Sigmoid colon (tissue), 7 donors: Measurements from ENCODE around the gene DNAJC5. TPM values are rescaled to one million over a fixed set of nuclear protein-coding genes. Genes with fewer than 3 reads are reported as not detected.
"Not testable (repeated sequence)": the region's sequence is repeated elsewhere in the genome, so short reads cannot be mapped to it uniquely, and the experiment has no call there.

ENCODE experiments used
- DNase-seq: peaks from one replicate; pipeline ENCODE4 v3.0.0-alpha.2; 2019
- H3K27ac ChIP-seq, 4 donors: fragments of 200-600 bp; sonication (generic); one replicate each; pipeline ENCODE4 v1.5.1; 2016 to 2019; ENCODE audit warnings: mild to moderate bottlenecking in 1 of 4
- H3K27me3 ChIP-seq, 3 donors: fragments of 200-600 bp; sonication (generic); one replicate each; pipeline ENCODE4 v1.5.1; 2019; ENCODE audit warnings: mild to moderate bottlenecking in 1 of 3
- H3K36me3 ChIP-seq, 4 donors: fragments of 200-600 bp; sonication (generic); one replicate each; pipeline ENCODE4 v1.5.1; 2016 to 2019
- H3K4me1 ChIP-seq, 4 donors: fragments of 200-600 bp; sonication (generic); one replicate each; pipeline ENCODE4 v1.5.1; 2017 to 2019
- H3K4me3 ChIP-seq, 4 donors: fragments of 200-600 bp; sonication (generic); one replicate each; pipeline ENCODE4 v1.5.1; 2017 to 2019; ENCODE audit warnings: mild to moderate bottlenecking in 2 of 4, moderate library complexity in 1 of 4
- H3K9me3 ChIP-seq, 4 donors: fragments of 200-600 bp in 3 of 4; sonication (generic) in 3 of 4; one replicate each; pipeline versions ENCODE4 v1.5.1 to v1.6.1; 2013 to 2019
- EP300 ChIP-seq, 4 donors: sonication (generic); formaldehyde crosslinking; IDR thresholded peaks; one replicate each; pipeline ENCODE4 v1.6.1; 2017; ENCODE audit warnings: antibody characterized with exemption in 4 of 4
- POLR2A ChIP-seq, 2 donors: fragments of 450-650 bp; IDR thresholded peaks; one replicate each; pipeline ENCODE4 v1.6.1; 2016; ENCODE audit warnings: antibody characterized with exemption in 2 of 2, mild to moderate bottlenecking in 2 of 2, moderate library complexity in 2 of 2
- POLR2AphosphoS5 ChIP-seq, 4 donors: sonication (generic); formaldehyde crosslinking; IDR thresholded peaks; one replicate each; pipeline ENCODE4 v1.6.1; 2017; ENCODE audit warnings: antibody characterized with exemption in 4 of 4
- WGBS, 2 donors: extraction: QIAGEN DNeasy Blood & Tissue Kit; methylation state at CpG; one replicate each; pipeline ENCODE4 v1.1.7; 2013; 5-methylcytosine and 5-hydroxymethylcytosine counted together
- intact Hi-C: fragments of 100-400 bp; cut with DNase I; formaldehyde crosslinking; loops from one replicate; pipeline ENCODE4 v1.15.1; 2023
- polyA plus RNA-seq, 3 donors: library from polyadenylated mRNA; stranded (reverse); fragments of 200-250 nt; gene quantifications; one replicate each; pipeline ENCODE4 v1.2.3, GENCODE V29; 2013
- total RNA-seq, 4 donors: library from RNA; depleted of rRNA; stranded (reverse); fragments of >200 nt; gene quantifications; one replicate each; pipeline ENCODE4 v1.1.0, GENCODE V29; 2016
- TF ChIP-seq, protein P1 (sequence below), 4 experiments: fragments of 450-650 bp in 3 of 4; fragments of 200-600 bp in 1 of 4; IDR thresholded peaks; one replicate each; pipeline ENCODE4 v1.5.1; 2016 to 2019; ENCODE audit warnings: antibody characterized with exemption in 4 of 4, mild to moderate bottlenecking in 3 of 4, moderate library complexity in 2 of 4
- donor health status: healthy with polysubstance abuse.
- donor health status: Bipolar disorder and iron deficiency.
- donor health status: healthy.

Gene DNAJC5
- total and polyA plus RNA-seq, 7 donors: 21.6 to 62.8 (median 31.4) TPM

DNA sequence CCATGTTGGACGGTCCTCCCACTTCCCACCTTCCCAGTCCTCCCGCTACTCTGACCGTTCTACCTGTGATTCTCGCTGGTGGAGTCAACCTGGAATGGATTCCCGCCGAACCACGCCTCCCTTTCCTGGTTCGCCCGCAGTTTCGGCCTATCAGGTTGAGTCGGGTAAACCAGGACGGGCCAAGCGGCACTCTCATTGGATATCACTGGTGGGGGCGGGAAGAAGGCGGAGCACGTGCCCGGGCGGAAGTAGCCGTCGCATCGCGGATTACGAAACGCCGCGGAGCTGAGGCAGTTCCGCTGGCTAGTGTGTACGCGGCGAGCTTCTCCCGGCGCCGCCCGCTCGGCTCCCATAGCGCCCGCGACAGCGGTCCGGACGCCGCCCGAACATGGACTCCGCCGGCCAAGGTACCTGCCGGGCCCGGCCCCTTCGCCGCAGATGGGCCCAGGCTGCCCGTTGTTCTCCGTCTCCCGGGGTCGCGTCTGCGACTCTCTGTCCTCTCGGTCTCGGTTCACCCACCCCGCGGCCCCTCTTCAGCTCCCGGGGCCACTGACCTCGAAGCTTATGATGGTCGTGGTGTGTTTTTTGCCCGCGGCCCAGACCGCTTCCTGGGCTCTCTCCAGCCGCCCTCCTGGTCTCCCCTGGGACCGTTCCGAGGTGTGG lies 29.8 kb upstream of the DNAJC5 start, which contains the start of gene TPD52L2:
Gene TPD52L2 (plus strand): TSS at position 293 of the 663 bp plus-strand sequence. CDS start 96 bp downstream, at position 389.
- DNase-seq: peak; percentile 99
- intact Hi-C loops: loop anchor here (2.0 to 5.0 kb wide), 3 partner anchors 30 to 78 kb away; partner anchors contain the start of gene DNAJC5
- peak within 1 kb of the TSS; percentile 84 to 96 (median 86) for H3K4me3 ChIP-seq
- peaks cover 9 to 35% (median 15%) of the 10 kb centered on the region in 4 donors for H3K36me3 ChIP-seq
- peak within 1 kb of the TSS; percentile 93 to 98 (median 94) for H3K27ac ChIP-seq
- WGBS, 2 donors: 0% methylated on average over 68 of the region's 68 CpGs
- no peaks in the 10 kb centered on the region for H3K27me3 ChIP-seq
- H3K9me3 ChIP-seq: no peaks in the 10 kb centered on the region
- peaks cover 4 to 44% (median 25%) of the 10 kb centered on the region in 4 donors for H3K4me1 ChIP-seq
- peak; percentile 61 to 83 for TF ChIP-seq POLR2A (IDR thresholded peaks at IDR 0.05)
- TF ChIP-seq EP300 (IDR thresholded peaks at IDR 0.05): peak in 2 of 4 donors; percentile 27 to 37
- TF ChIP-seq, protein P1, sequence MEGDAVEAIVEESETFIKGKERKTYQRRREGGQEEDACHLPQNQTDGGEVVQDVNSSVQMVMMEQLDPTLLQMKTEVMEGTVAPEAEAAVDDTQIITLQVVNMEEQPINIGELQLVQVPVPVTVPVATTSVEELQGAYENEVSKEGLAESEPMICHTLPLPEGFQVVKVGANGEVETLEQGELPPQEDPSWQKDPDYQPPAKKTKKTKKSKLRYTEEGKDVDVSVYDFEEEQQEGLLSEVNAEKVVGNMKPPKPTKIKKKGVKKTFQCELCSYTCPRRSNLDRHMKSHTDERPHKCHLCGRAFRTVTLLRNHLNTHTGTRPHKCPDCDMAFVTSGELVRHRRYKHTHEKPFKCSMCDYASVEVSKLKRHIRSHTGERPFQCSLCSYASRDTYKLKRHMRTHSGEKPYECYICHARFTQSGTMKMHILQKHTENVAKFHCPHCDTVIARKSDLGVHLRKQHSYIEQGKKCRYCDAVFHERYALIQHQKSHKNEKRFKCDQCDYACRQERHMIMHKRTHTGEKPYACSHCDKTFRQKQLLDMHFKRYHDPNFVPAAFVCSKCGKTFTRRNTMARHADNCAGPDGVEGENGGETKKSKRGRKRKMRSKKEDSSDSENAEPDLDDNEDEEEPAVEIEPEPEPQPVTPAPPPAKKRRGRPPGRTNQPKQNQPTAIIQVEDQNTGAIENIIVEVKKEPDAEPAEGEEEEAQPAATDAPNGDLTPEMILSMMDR (IDR thresholded peaks at IDR 0.05): no peak
- peak; percentile 82 to 97 (median 95) for TF ChIP-seq POLR2AphosphoS5 (IDR thresholded peaks at IDR 0.05)

DNA sequence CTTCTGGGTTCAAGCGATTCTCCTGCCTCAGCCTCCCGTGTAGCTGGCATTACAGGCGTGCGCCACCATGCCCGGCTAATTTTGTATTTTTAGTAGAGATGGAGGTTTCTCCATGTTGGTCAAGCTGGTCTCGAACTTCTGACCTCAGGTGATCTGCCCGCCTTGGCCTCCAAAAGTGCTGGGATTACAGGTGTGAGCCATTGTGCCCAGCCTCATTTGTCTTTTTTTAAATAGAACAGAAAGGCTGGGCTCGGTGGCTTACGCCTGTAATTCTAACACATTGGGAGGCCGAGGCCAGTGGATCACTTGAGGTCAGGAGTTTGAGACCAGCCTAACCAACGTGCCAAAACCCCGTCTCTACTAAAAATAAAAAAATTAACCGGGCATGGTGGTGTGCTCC lies 27.9 kb upstream of the DNAJC5 start:
- H3K4me1 ChIP-seq: peaks cover 4 to 44% (median 25%) of the 10 kb centered on the region in 4 donors
- intact Hi-C loops, H3K27ac ChIP-seq: not testable (repeated sequence)

DNA sequence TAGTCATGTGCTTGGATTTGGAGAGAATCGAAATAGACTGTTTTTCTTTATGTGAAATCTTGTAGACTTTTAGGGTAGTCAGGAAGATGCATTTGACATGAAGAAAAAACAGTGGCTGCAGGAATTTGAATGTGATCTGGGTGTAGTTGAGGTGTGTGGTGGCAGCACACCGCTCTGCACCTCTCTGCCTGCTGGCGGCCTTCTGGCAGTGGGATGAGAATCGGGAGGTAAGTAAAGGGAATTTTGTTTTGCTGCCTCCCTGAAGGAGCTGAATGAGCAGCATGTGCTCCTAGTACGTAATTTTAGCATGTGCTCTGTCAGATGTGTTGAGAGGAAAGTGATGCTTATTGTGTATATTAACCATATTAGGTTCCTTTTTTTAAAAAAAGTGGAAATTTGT lies 26.7 kb upstream of the DNAJC5 start:
- H3K4me1 ChIP-seq: peaks cover 4 to 41% (median 24%) of the 10 kb centered on the region in 4 donors
- no peak overlapping the region for H3K27ac ChIP-seq
- TF ChIP-seq POLR2AphosphoS5 (IDR thresholded peaks at IDR 0.05) (no peak), POLR2A (IDR thresholded peaks at IDR 0.05) (no peak), EP300 (IDR thresholded peaks at IDR 0.05) (no peak)
- TF ChIP-seq, protein P1 (IDR thresholded peaks at IDR 0.05): no peak
- 95 to 97% methylated on average over 5 of the region's 5 CpGs for WGBS, 2 donors
- peaks cover 9 to 50% (median 22%) of the 10 kb centered on the region in 4 donors for H3K36me3 ChIP-seq
- H3K9me3 ChIP-seq: no peaks in the 10 kb centered on the region
- no peak overlapping the region for H3K4me3 ChIP-seq
- no peaks in the 10 kb centered on the region for H3K27me3 ChIP-seq
- no peak for DNase-seq
- intact Hi-C loops: no loop called here

More for the DNA sequence above, 27.9 kb upstream of the DNAJC5 start:
- H3K4me3 ChIP-seq, H3K9me3 ChIP-seq, H3K27me3 ChIP-seq, DNase-seq: not testable (repeated sequence)
- peaks cover 9 to 44% (median 19%) of the 10 kb centered on the region in 4 donors for H3K36me3 ChIP-seq
- 95 to 97% methylated on average over 13 of the region's 13 CpGs for WGBS, 2 donors

DNA sequence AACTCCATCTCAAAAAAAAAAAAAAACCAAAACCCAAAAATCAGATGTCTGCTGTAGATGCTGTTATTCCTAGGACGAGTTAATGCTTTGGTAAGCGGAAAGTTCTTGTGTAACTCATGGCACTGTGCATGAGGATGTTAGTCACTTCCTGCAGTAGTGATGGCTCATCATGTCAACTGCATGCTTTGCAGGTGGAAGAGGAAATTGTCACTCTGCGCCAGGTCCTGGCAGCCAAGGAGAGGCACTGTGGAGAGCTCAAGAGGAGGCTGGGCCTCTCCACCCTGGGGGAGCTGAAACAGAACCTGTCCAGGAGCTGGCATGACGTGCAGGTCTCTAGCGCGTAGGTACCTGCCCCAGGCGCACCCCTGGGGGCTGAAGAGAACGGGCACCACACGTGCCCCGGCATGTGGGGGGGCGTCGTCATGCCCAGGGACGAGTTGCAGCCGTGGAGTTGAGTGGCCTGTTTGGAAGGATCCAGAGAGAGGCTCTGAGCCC lies 21.4 kb upstream of the DNAJC5 start:
- Histone ChIP-seq H3K4me1 (no peaks in the 10 kb centered on the region), H3K27me3 (no peaks in the 10 kb centered on the region), H3K9me3 (no peaks in the 10 kb centered on the region), H3K27ac (peak overlapping the region in 3 of 4 donors; percentile 51 to 67 (median 61)), H3K4me3 (no peak overlapping the region), H3K36me3 (peaks cover 28 to 99% (median 57%) of the 10 kb centered on the region in 4 donors)
- DNase-seq: peak; percentile 82
- intact Hi-C loops: no loop called here
- 84 to 89% methylated on average over 14 of the region's 14 CpGs for WGBS, 2 donors
- TF ChIP-seq, protein P1 (IDR thresholded peaks at IDR 0.05): no peak
- no peak for TF ChIP-seq POLR2A (IDR thresholded peaks at IDR 0.05)
- peak; percentile 64 to 83 (median 70) for TF ChIP-seq POLR2AphosphoS5 (IDR thresholded peaks at IDR 0.05)
- peak in 2 of 4 donors; percentile 34 to 35 for TF ChIP-seq EP300 (IDR thresholded peaks at IDR 0.05)

DNA sequence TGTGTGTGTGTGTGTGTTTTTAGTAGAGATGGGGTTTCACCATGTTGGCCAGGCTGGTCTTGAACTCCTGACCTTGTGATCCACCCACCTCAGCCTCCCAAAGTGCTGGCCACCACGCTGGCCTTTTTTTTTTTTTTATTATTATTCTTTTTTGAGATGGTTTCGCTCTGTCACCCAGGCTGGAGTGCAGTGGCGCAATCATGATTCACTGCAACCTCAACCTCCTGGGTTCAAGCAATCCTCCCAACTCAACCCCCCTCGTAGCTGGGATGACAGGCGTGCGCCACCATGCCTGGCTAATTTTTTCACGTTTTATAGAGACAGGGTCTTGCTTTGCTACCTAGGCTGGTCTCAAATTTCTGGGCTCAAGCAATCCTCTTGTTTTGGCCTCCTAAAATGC lies 20.7 kb upstream of the DNAJC5 start:
- Histone ChIP-seq H3K27ac (peak overlapping the region in 2 of 4 donors; percentile 59 to 61), H3K36me3 (peaks cover 23 to 99% (median 55%) of the 10 kb centered on the region in 4 donors)
- intact Hi-C loops, H3K4me1 ChIP-seq, H3K27me3 ChIP-seq, DNase-seq, H3K9me3 ChIP-seq, H3K4me3 ChIP-seq: not testable (repeated sequence)
- 87 to 91% methylated on average over 7 of the region's 7 CpGs for WGBS, 2 donors
